ENCODE measurements around the gene CEBPB.

CEBPB gene
- total RNA-seq, result 25.8 to 59.1 (median 46.5) reads per million in 3 donors

DNA sequence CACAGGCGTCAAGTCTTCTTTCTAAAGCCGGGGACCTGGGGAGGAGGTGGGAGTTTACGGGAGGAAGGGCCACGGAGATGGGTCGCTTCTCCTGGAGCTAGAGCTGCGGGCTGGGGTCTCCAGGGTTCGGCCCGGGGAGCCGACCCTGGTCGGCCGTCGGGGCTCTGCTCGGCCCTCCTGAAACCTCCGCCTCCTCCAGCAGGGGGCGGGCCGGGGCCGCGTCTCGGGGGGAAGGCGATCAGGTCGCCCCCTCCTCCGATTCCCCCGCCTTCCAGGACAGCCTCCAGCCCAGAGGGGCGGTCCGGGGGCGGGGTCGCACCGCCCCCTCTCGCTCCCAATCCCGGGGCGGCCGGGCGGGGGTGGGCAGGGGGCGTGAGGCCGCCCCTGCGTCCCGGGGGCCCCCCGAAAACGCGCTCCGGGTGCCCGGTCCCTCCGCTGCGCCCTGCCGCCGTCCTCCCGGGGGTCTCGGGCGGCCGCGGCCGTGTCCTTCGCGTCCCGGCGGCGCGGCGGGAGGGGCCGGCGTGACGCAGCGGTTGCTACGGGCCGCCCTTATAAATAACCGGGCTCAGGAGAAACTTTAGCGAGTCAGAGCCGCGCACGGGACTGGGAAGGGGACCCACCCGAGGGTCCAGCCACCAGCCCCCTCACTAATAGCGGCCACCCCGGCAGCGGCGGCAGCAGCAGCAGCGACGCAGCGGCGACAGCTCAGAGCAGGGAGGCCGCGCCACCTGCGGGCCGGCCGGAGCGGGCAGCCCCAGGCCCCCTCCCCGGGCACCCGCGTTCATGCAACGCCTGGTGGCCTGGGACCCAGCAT lies at the start of gene CEBPB:
Gene CEBPB (plus strand): TSS at position 580 of the 814 bp plus-strand sequence. CDS start 204 bp downstream, at position 784.
- H3K36me3 ChIP-seq (ENCODE audit: control insufficient read depth, insufficient read depth, low read length), result no peaks in the 10 kb centered on the region
- peak within 1 kb of the TSS; percentile 74 for H3K27ac ChIP-seq (ENCODE audit: insufficient read depth, low read length, poor library complexity, severe bottlenecking)
- no peaks in the 10 kb centered on the region for H3K9me3 ChIP-seq (ENCODE audit: control insufficient read depth, low read length)
- H3K27me3 ChIP-seq (replicated peaks; ENCODE audit: control insufficient read depth, insufficient read depth, low read length, poor library complexity, severe bottlenecking), result no peaks in the 10 kb centered on the region
- peak within 1 kb of the TSS; percentile 91 for H3K4me3 ChIP-seq (ENCODE audit: insufficient read depth, low read depth, low read length, poor library complexity, severe bottlenecking)
- H3K4me1 ChIP-seq (ENCODE audit: control insufficient read depth, insufficient read depth, low read length, poor library complexity, severe bottlenecking), result peaks cover 18% of the 10 kb centered on the region
- peak; percentile 67 to 72 (median 70) for DNase-seq

DNA sequence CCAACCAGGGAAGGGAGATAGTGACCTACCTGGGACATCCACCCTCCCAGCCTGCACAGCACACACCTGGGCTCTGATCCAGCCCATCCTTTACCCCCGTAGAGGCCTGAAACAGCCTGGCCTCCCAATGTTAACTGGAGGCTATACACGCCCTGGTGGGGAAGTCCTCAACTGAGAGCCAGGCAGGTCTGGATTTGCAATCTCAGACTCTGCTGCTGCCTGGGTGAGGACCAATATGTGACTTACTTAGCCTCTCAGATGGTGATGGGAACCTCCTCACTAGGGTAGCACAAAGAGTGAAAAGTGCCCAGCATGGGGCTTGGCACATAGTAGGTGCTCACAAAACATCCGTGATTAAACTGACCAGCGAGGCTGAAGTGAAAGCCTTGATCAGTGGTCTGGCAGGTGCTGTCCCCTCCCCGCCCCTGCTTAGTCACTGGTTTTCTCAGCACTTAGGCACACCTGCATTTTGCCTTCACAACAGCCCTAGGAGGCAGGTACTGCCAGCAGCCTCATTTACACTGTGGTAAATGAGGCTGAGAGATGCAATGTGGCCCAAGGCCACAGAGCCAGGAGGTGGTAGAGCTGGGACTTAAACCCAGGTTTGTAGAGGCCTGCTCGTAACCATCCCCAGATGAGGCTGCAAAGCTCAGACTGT lies 49.5 kb upstream of the CEBPB start:
- no peaks in the 10 kb centered on the region for H3K27me3 ChIP-seq (replicated peaks; ENCODE audit: control insufficient read depth, insufficient read depth, low read length, poor library complexity, severe bottlenecking)
- no peak for DNase-seq
- H3K4me1 ChIP-seq (ENCODE audit: control insufficient read depth, insufficient read depth, low read length, poor library complexity, severe bottlenecking), result peaks cover 4% of the 10 kb centered on the region
- H3K36me3 ChIP-seq (ENCODE audit: control insufficient read depth, insufficient read depth, low read length), result peaks cover 20% of the 10 kb centered on the region
- no peaks in the 10 kb centered on the region for H3K9me3 ChIP-seq (ENCODE audit: control insufficient read depth, low read length)
- no peak overlapping the region for H3K27ac ChIP-seq (ENCODE audit: insufficient read depth, low read length, poor library complexity, severe bottlenecking)
- H3K4me3 ChIP-seq (ENCODE audit: insufficient read depth, low read depth, low read length, poor library complexity, severe bottlenecking), result no peak overlapping the region

DNA sequence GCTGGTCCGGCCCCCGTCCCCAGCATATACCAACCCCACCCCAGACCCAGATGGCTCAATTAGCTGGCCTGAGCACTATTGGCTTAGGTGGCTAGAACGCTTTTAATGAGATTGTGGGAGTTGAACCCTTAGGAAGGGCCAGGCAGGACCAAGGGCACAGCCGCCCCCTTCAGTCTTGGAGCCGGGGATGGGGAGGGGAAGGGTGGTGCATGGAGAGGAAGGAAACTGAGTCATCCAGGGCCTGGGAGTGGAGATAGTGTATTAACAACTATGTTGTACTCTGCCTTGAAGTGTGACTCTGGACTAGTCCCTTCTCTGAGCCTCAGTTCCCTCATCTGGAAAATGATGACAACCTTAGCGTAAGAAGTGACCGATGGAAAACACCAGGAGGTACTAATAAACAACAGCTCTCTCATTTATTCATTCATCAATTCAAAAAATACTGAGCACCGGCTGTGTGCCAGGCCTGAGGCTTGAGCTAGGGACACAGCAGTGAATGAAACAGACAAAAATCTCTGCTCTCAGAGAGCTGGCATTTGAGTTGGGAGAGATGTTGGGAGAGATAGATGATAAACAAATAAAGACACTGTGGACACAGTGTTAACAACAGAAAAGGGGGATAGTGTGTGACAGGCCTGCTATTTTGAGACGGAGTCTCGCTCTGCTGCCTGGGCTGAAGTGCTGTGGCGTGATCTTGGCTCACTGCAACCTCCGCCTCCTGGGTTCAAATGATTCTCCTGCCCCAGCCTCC lies 48.6 kb upstream of the CEBPB start:
- H3K4me3 ChIP-seq (ENCODE audit: insufficient read depth, low read depth, low read length, poor library complexity, severe bottlenecking), result no peak overlapping the region
- H3K27ac ChIP-seq (ENCODE audit: insufficient read depth, low read length, poor library complexity, severe bottlenecking), result no peak overlapping the region
- H3K27me3 ChIP-seq (replicated peaks; ENCODE audit: control insufficient read depth, insufficient read depth, low read length, poor library complexity, severe bottlenecking), result no peaks in the 10 kb centered on the region
- H3K9me3 ChIP-seq (ENCODE audit: control insufficient read depth, low read length), result no peaks in the 10 kb centered on the region
- DNase-seq, result no peak
- H3K36me3 ChIP-seq (ENCODE audit: control insufficient read depth, insufficient read depth, low read length), result peaks cover 20% of the 10 kb centered on the region
- H3K4me1 ChIP-seq (ENCODE audit: control insufficient read depth, insufficient read depth, low read length, poor library complexity, severe bottlenecking), result peaks cover 13% of the 10 kb centered on the region

DNA sequence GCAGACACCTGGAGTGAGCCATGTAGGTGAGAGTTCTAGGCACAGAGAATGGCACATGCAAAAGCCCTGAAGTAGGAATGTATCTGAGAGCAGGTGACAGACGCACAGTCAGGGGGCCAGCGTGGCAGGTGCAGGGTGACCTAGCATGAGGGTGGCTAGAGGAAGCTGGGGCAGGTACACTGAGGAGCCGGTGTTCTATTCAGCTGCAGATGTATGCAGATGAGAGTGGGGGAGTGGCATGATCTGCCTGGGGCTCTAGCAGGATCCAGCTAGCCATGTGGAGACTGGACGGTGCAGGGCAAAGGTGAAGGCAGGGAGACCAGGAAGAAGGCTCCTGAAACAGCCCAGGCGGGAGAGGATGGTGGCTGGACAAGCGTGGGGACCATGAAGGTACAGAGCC lies 47.8 kb upstream of the CEBPB start:
- no peak overlapping the region for H3K27ac ChIP-seq (ENCODE audit: insufficient read depth, low read length, poor library complexity, severe bottlenecking)
- DNase-seq, result no peak
- H3K36me3 ChIP-seq (ENCODE audit: control insufficient read depth, insufficient read depth, low read length), result peaks cover 20% of the 10 kb centered on the region
- H3K4me3 ChIP-seq (ENCODE audit: insufficient read depth, low read depth, low read length, poor library complexity, severe bottlenecking), result no peak overlapping the region
- no peaks in the 10 kb centered on the region for H3K27me3 ChIP-seq (replicated peaks; ENCODE audit: control insufficient read depth, insufficient read depth, low read length, poor library complexity, severe bottlenecking)
- no peaks in the 10 kb centered on the region for H3K9me3 ChIP-seq (ENCODE audit: control insufficient read depth, low read length)
- peaks cover 21% of the 10 kb centered on the region for H3K4me1 ChIP-seq (ENCODE audit: control insufficient read depth, insufficient read depth, low read length, poor library complexity, severe bottlenecking)

DNA sequence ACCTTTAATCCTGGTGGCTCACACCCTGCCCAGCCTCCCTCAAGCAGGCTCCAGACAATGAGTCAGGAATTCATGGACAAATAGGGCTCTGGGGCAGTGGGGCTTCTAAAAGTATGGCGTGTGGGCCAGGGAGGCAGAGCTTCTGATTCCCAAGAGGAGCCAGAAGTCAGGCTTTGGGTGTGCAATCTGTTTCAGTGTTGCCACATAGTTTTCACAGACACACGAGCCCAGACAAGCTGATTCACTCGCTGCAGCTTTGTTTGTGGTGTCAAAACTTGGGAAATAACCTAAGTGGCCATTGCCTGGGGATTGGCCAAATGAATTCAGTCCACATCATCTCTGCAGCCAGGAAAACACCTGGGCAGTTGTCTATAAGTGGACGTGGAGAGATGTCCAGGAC lies 46.3 kb upstream of the CEBPB start:
- no peak for DNase-seq
- Histone ChIP-seq H3K36me3 (ENCODE audit: control insufficient read depth, insufficient read depth, low read length) (peaks cover 20% of the 10 kb centered on the region), H3K4me1 (ENCODE audit: control insufficient read depth, insufficient read depth, low read length, poor library complexity, severe bottlenecking) (peaks cover 22% of the 10 kb centered on the region), H3K27me3 (replicated peaks; ENCODE audit: control insufficient read depth, insufficient read depth, low read length, poor library complexity, severe bottlenecking) (no peaks in the 10 kb centered on the region), H3K27ac (ENCODE audit: insufficient read depth, low read length, poor library complexity, severe bottlenecking) (no peak overlapping the region), H3K9me3 (ENCODE audit: control insufficient read depth, low read length) (no peaks in the 10 kb centered on the region), H3K4me3 (ENCODE audit: insufficient read depth, low read depth, low read length, poor library complexity, severe bottlenecking) (no peak overlapping the region)

DNA sequence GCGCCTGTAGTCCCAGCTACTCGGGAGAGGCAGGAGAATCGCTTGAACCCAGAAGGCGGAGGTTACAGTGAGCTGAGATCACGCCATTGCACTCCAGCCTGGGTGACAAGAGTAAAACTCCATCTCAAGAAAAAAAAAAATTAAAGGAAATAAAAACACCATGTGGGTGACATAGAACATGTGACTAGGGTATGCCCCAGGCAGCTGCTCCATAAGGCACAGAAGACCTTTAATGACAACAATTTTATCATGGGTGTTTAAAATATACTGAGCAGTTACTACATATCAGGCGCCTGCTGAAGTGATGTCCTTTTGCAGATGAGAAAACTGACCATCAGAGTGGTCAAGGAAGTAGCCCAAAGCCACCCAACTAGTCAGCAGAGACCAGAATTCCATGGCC lies 45.1 kb upstream of the CEBPB start:
- Histone ChIP-seq H3K4me3 (ENCODE audit: insufficient read depth, low read depth, low read length, poor library complexity, severe bottlenecking) (no peak overlapping the region), H3K27ac (ENCODE audit: insufficient read depth, low read length, poor library complexity, severe bottlenecking) (peak overlapping the region; percentile 29), H3K4me1 (ENCODE audit: control insufficient read depth, insufficient read depth, low read length, poor library complexity, severe bottlenecking) (peaks cover 22% of the 10 kb centered on the region), H3K9me3 (ENCODE audit: control insufficient read depth, low read length) (no peaks in the 10 kb centered on the region), H3K36me3 (ENCODE audit: control insufficient read depth, insufficient read depth, low read length) (peaks cover 13% of the 10 kb centered on the region), H3K27me3 (replicated peaks; ENCODE audit: control insufficient read depth, insufficient read depth, low read length, poor library complexity, severe bottlenecking) (no peaks in the 10 kb centered on the region)
- no peak for DNase-seq

DNA sequence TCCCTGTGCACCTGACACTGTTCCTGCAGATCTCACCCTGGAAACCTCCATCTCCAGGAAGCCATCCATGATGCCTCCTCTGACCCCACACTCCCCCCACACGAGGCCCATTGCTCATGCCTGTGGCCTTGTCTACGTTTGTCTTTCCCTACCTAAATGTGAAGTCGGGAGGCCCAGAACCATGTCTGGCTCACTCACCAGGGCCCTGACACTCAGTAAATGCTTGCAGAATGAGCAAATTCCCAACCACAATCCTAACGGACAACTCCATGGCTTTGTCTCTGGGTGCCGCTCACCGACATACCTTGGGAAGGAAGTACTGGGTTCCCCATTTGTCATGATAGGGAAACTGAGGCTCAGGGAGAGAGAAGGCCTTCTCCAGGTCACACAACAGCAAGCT lies 44.4 kb upstream of the CEBPB start:
- H3K36me3 ChIP-seq (ENCODE audit: control insufficient read depth, insufficient read depth, low read length), result peaks cover 9% of the 10 kb centered on the region
- DNase-seq, result no peak
- H3K4me1 ChIP-seq (ENCODE audit: control insufficient read depth, insufficient read depth, low read length, poor library complexity, severe bottlenecking), result peaks cover 26% of the 10 kb centered on the region
- H3K27me3 ChIP-seq (replicated peaks; ENCODE audit: control insufficient read depth, insufficient read depth, low read length, poor library complexity, severe bottlenecking), result no peaks in the 10 kb centered on the region
- peak overlapping the region; percentile 78 for H3K27ac ChIP-seq (ENCODE audit: insufficient read depth, low read length, poor library complexity, severe bottlenecking)
- H3K9me3 ChIP-seq (ENCODE audit: control insufficient read depth, low read length), result no peaks in the 10 kb centered on the region
- H3K4me3 ChIP-seq (ENCODE audit: insufficient read depth, low read depth, low read length, poor library complexity, severe bottlenecking), result peak overlapping the region; percentile 13

DNA sequence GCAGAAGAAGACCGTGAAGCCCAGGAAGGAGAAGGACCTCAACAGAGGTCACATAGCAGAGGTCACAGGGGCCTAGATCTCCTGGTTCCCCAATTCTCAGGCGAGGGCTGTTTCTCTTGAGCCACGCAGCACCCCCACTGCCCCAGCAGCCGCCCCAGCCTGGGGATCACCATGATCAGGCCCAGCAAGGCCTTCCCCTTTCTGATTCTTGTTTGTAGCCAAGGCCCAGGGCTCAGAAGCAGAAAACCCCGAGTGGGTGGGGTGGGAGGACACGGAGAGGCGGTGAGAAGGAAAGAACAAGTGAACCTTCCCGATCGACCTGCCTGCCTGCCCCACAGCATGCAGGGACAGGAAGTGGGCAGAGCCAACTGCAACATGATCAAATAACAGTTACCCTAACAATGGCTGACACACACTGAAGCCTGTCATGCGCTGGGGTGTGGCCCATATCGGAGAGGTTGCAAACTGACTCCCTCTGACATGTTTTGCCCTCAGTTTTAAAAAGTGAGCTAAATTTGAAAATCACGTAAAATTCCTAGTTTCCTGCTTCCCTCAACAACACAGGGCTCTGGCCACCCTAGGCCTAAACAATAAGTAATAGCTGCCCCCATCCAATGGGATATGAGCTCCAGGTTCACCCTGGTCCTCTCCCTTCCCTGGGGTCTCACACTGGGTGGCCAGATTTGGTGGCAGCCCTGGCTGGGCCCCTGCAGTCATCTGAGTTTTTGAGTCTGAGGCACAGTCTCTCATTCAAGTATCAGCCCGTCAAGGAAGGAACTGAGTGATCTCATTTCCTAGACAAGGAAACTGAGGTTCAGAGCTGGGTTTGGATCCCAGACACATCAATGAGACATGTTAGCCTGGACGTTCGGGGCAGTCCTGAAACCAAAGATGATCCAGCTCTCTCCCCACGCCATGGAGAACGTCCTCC lies 43.6 kb upstream of the CEBPB start:
- peaks cover 9% of the 10 kb centered on the region for H3K36me3 ChIP-seq (ENCODE audit: control insufficient read depth, insufficient read depth, low read length)
- H3K9me3 ChIP-seq (ENCODE audit: control insufficient read depth, low read length), result no peaks in the 10 kb centered on the region
- H3K4me3 ChIP-seq (ENCODE audit: insufficient read depth, low read depth, low read length, poor library complexity, severe bottlenecking), result peak overlapping the region; percentile 13
- H3K27ac ChIP-seq (ENCODE audit: insufficient read depth, low read length, poor library complexity, severe bottlenecking), result peak overlapping the region; percentile 78
- peaks cover 30% of the 10 kb centered on the region for H3K4me1 ChIP-seq (ENCODE audit: control insufficient read depth, insufficient read depth, low read length, poor library complexity, severe bottlenecking)
- no peaks in the 10 kb centered on the region for H3K27me3 ChIP-seq (replicated peaks; ENCODE audit: control insufficient read depth, insufficient read depth, low read length, poor library complexity, severe bottlenecking)
- peak; percentile 61 to 66 (median 63) for DNase-seq

DNA sequence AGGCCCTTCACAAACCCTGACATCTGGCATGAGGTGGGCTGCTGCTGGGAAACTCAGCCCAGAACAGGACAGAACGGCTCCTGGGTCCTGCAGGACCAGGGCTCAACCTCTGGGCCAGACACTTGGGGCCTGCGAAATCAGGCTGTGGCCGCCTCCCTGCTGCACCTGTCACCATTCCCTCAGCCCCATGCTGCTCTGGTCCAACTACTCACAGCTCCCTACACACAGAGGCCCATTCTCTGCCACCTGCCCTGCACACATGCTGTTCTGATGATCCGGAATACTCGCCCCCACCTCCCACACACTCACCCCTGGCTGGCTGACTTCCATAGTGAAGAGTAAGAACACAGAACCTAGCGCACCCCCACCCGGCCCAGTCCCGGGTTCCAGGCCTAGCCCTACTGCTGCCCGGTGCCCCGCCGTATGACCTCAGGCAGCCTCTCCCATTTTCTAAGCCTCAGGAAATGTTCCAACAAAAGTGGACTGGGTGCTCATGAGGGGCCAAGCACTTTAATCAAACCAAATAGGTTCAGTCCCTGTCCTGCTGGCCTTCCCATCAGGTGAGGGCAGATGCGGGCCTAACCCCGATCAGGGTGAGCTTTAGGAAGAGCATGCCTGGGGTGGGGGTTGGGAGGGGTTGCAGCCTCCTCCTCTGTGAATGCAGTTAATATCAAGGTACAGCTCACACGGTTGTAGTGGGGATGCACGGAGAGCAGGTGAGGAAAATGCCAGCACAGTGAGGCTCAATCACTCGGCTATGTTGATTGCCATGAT lies 41.0 kb upstream of the CEBPB start:
- no peaks in the 10 kb centered on the region for H3K36me3 ChIP-seq (ENCODE audit: control insufficient read depth, insufficient read depth, low read length)

More for the DNA sequence above, 41.0 kb upstream of the CEBPB start:
- Histone ChIP-seq H3K27ac (ENCODE audit: insufficient read depth, low read length, poor library complexity, severe bottlenecking) (peak overlapping the region; percentile 2), H3K27me3 (replicated peaks; ENCODE audit: control insufficient read depth, insufficient read depth, low read length, poor library complexity, severe bottlenecking) (no peaks in the 10 kb centered on the region), H3K9me3 (ENCODE audit: control insufficient read depth, low read length) (no peaks in the 10 kb centered on the region), H3K4me1 (ENCODE audit: control insufficient read depth, insufficient read depth, low read length, poor library complexity, severe bottlenecking) (peaks cover 50% of the 10 kb centered on the region), H3K4me3 (ENCODE audit: insufficient read depth, low read depth, low read length, poor library complexity, severe bottlenecking) (no peak overlapping the region)
- no peak for DNase-seq
